GM18511 (cell line): Measurements from ENCODE around the gene GAK.

Experiments
- ATAC-seq: cut with Tn5 transposase; IDR thresholded peaks from one replicate; pipeline ENCODE4 v1.9.1; 2021; ENCODE audit warnings: mild to moderate bottlenecking, moderate library complexity; ENCODE audit not compliant: unreplicated experiment

Gene GAK

DNA sequence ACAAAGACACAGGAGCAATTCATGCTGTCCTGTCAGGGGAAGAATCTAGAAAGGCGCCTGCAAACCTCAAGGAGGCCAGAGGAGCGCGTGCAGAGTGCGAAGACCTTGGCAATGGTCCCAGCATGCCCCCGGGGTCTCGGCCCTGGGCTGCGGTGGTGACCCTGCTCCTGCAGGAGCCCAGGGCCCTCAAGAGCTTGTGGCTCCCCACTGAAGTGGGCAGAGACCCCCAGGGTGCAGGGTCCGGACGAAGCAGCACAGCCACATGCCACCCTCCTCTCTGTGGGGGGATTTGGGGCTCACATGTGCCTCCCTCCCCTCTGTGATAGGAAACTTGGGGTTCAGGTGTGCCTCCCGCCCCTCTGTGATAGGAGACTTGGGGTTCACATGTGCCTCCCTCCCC is 39.3 kb downstream of the GAK start:
- no peak for ATAC-seq

DNA sequence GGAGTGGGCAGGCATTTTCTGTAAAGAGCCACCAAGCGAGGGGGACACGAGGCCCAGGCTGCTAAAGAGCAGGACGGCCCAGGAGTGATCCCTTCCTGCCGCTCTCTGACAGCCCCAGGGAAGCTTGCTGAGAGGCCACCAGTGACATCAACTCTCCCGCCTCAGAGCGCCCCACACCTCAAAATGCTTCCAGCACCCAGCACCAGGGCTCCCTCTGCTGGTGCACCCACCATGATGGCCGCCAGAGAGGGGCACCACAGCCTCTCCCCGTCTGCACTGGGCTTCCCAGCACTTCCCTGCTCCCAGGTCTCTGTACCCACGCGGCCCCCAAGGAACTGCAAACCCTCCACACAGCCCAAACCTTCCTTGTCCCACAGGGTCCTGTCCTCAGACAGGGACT is 40.4 kb downstream of the GAK start:
- no peak for ATAC-seq

DNA sequence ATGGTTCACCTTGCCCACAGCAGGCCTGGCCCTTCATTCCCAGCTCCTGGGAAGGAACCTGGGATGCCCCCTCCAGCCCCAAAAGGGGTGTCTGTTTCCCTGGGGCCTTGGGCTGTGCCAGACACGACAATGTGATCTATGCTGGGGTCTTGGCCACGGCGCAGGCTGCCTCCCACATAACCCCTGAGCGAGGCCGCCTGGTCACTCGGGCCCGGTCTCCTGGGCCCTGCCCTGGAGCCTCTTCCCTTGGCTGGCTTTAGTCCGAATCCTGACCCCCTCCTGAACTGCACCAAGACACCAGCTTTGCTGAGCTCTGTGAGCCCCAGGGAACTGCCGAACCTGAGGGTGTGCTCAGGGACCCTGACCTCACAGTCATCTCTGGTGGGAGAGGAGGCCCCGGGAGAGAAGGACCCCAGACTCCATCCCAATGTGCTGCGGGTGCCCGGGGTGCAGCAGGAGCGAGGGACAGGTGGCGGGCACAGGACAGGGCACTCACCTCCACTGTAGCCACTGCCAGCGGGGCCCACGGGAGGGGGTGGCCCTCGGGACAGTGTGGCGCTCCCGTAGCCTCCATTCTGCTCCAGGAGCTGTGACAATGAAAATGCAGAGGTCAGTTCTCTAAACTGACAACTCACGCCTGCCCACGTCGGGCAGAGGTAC is 42.0 kb downstream of the GAK start:
- ATAC-seq = no peak

DNA sequence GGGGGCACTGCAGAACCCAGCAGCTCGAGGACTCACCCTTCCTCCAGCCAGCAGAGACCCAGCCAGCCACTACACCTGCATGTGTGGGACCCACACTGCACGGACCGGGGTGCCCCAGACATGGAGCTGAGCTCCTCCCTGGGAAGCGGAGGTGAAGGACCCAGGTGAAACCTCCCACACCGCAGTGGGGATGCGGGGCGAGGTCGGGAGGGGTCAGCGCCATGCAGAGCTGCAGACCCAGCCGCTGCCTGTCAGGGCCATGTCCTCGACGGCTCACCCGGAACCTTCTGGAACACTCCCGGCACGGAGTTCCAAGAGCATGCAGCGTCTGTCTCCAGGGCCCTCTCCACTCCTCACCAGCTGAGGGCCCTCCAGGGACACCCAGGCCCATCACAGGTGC is 42.6 kb downstream of the GAK start:
- no peak for ATAC-seq

GRCh38 chr4:888029-888428 is 44.1 kb downstream of the GAK start:
- ATAC-seq = no peak

DNA sequence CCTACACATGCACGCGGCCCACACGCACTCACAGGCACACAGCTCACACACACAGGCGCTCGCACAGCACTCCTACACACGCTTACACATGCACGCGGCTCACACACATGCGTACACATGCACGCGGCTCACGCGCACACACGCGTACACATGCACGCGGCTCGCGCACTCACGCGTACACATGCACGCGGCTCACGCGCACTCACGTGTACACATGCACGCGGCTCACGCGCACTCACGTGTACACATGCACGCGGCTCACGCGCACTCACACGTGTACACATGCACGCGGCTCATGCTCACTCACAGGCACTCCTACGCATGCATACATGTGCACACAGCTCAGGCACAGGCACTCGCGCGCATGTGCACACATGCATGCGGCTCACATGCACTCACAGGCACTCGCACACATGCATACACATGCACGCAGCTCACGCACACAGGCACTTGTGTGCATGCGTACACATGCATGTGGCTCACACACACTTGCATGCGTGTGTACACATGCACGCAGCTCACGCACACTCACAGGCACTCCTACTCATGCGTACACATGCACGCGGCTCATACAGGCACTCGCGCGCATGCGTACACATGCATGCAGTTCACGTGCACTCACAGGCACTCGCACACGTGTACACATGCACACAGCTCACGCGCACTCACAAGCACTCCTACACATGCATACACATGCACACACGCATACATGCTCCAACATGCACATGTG is 44.9 kb downstream of the GAK start:
- no peak for ATAC-seq

- no peak for ATAC-seq
Observed at GRCh38 chr4:886244-886643, 45.9 kb downstream of the GAK start.

- no peak for ATAC-seq
Observed at GRCh38 chr4:885353-885752, 46.8 kb downstream of the GAK start.

DNA sequence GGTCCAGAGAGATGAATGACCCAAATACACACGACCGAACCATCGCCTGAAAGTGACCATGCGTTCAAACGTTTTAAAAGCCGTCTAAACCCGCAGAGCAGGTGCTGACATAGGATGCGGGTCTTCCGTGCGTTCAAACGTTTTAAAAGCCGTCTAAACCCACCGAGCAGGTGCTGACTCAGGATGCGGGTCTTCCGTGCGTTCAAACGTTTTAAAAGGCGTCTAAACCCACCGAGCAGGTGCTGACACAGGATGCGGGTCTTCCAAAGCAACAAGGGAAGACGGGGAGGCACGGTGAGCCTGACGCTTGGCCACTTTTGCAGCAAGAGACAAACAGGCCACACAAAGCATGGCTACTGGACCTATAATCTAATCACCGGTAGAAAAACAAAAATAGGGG is 47.2 kb downstream of the GAK start:
- ATAC-seq = no peak

DNA sequence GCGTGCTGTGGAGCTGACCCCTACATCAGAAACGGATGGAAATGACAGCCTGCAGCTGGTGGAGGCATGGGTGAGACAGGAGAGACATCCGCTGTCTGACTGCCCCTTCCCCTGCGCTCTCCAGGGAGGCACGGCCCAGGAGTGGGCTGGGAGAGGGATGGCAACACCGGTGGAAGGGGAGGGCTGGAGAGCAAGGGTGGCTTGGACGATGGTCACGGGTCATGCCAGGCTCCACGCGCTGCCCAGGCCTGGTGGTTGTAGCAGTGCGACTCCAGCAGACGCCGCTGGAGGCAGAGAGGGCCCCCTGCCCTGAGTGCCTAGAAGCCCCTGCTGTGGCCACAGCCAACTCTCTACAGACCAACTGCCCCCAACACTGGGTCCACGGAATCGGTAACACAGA is 47.9 kb downstream of the GAK start:
- ATAC-seq = no peak

DNA sequence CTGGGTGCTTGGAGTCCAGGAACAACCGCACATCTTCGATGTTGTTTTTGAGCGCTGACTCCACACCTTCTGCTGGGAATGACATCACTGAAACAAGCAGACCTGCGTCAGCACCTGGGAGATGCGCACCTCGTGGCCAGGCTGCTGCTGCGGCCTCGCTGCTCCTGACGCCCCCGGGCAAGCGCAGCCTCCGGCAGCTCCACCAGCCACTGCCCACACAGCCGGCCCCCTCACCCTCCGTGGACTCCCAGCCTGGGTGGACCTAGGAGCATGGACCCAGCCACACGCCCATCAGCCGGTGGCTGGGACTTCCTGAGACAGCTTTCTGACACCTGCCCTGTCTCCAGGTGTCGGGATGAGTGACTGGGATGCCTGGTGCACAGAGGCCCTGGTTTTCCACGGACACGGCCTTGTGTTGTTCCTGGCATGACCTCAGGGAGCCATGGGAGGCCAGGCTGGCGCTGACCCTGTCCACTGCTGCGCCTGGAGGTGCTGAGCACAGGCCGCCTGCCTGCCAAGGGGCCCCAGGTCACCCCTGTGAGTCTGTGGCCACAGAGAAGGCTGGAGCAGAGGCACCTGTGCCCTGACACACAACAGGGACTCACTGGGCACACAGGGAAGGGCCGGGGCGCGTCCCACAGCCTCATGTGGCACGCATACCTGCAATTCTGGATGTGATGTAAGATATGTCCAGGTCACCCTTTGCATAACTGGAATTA is 48.6 kb downstream of the GAK start:
- no peak for ATAC-seq

DNA sequence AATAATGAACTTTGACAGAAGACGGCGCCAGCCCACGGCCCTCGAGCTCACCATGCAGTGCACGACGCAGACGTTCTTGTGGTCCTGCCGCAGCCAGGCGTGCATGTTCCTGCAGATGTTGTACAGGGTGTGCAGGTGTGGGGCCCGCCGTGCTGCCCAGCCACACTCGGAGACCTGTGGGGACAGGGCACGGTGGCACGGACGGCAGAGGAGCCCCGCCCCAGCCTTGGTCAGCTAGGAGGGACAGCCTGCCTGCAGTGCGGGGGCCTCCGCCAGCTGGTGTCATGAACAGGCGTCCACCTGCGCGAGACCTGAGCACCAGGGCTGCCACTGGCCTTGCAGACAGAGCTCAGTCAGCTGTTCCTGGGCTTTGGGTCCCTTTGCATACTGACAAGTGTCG is 49.5 kb downstream of the GAK start:
- no peak for ATAC-seq

DNA sequence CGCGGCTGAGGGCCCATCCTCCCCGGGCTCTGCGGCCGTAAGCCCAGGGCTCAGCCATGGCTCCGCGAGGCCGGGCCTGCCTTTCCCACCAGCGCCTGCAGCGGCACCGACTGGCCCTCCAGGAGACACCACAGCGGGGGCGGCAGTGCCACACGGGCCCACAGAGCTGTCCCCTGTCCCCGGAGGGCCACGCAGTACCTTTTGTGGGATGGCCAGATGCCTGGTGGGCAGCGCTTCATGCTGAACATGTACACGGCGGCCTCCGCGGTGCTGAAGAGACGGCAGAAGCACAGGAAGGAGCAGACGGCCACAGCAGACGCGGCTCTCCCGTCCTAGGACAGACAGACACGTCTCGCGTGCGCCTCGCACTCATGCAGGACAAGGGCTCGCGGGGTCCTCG is 50.4 kb downstream of the GAK start:
- no peak for ATAC-seq

DNA sequence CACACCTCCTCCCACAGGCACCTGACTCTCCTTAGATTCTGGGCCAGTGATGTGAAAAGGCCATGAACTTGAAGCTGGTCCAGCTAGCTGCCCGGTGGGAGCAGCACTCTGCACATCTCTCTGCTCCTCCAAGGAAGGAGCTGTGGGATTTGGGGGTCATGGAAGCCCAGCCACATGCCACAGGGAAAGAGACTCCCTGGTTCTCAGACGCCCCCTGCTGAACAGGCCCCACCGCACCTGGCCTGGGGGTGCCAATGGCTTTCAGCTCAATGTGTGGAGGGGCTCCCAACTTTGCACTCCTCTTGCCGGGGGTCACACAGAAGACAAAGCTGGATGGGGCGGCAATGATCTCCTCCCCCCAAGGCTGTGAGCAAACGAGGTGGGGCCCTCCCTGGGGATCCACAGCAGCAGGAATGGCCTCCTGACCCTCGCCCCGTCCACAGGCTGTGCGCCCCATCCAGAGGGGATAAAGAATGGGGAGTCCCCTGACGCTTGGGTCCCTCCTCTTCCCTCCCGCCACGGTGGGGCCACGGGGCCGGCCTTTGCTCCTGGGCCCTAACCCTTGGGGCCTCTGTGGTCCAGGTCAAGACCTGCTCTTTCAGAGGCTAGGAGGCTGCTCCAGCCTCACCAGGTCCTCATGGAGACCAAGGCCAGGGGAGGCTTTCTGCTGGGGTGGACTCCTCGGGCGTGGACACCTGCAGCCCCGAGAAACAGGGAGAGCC is 51.3 kb downstream of the GAK start:
- no peak for ATAC-seq

- ATAC-seq = no peak
Observed at GRCh38 chr4:879729-880077, 52.4 kb downstream of the GAK start.

- ATAC-seq = no peak
Observed at GRCh38 chr4:878796-879728, 53.1 kb downstream of the GAK start.

DNA sequence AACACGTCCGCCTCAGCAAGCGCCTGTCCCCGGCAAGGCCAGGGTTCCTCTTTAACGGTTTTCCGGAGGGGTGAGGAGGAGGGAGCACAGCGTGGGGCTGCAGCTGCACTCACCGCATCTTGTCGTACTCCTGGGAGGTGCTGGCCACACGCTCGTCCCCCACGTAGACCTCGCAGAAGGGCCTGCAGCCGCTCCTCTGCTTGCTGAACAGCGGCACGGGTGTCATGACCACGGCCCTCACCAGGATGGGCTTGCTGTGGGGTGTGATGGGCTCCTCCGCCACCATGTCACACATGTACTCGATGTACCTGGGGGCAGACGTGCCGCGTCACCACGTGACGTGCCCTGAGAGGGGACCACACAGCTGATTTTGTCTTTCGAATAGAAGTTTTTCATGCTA is 54.6 kb downstream of the GAK start:
- no peak for ATAC-seq

GRCh38 chr4:876780-877179 is 55.3 kb downstream of the GAK start:
- ATAC-seq = no peak

- no peak for ATAC-seq
Observed at GRCh38 chr4:875818-876423, 56.2 kb downstream of the GAK start.
